Neural progenitor cell (in vitro differentiated cells): Measurements from ENCODE around the gene ZNF106.

ENCODE experiments used
- CTCF ChIP-seq: fragments of 200-600 bp; sonication (generic); IDR thresholded peaks from 2 replicates; pipeline ENCODE4 v1.5.1; 2017; ENCODE audit warnings: antibody characterized with exemption, mild to moderate bottlenecking
- EZH2 ChIP-seq: fragments of 200-600 bp; sonication (generic); IDR thresholded peaks from 2 replicates; pipeline ENCODE4 v1.6.1; 2017; ENCODE audit warnings: antibody characterized with exemption, mild to moderate bottlenecking, moderate library complexity
- EZH2phosphoT487 ChIP-seq: fragments of 200-600 bp; sonication (generic); IDR thresholded peaks from 2 replicates; pipeline ENCODE4 v1.6.1; 2017; ENCODE audit warnings: antibody characterized with exemption

- TF ChIP-seq CTCF = no peak
- no peak for TF ChIP-seq EZH2
- no peak for TF ChIP-seq EZH2phosphoT487
These were observed 13.7 kb upstream of the ZNF106 start for GRCh38 chr15:42504631-42505030.
